B cell (primary cell): ENCODE results near the gene NRK.

Experiments
- EZH2 ChIP-seq: IDR thresholded peaks from 2 replicates; pipeline ENCODE4 v1.6.1; 2012; ENCODE audit warnings: borderline replicate concordance, low read depth, mild to moderate bottlenecking, moderate library complexity, low read length; ENCODE audit not compliant: insufficient read depth, poor library complexity, severe bottlenecking
- TF ChIP-seq, protein P1 (sequence below): fragments of 200-600 bp; IDR thresholded peaks from one replicate; pipeline ENCODE4 v1.8.0; 2022; ENCODE audit warnings: antibody characterized with exemption, mild to moderate bottlenecking

- TF ChIP-seq, protein P1, sequence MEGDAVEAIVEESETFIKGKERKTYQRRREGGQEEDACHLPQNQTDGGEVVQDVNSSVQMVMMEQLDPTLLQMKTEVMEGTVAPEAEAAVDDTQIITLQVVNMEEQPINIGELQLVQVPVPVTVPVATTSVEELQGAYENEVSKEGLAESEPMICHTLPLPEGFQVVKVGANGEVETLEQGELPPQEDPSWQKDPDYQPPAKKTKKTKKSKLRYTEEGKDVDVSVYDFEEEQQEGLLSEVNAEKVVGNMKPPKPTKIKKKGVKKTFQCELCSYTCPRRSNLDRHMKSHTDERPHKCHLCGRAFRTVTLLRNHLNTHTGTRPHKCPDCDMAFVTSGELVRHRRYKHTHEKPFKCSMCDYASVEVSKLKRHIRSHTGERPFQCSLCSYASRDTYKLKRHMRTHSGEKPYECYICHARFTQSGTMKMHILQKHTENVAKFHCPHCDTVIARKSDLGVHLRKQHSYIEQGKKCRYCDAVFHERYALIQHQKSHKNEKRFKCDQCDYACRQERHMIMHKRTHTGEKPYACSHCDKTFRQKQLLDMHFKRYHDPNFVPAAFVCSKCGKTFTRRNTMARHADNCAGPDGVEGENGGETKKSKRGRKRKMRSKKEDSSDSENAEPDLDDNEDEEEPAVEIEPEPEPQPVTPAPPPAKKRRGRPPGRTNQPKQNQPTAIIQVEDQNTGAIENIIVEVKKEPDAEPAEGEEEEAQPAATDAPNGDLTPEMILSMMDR = no peak
- TF ChIP-seq EZH2 = no peak
Observed at GRCh38 chrX:105969487-105969886, 147.1 kb downstream of the NRK start.
